ENCODE results near the gene KIAA2012.

- TF ChIP-seq, protein P1, sequence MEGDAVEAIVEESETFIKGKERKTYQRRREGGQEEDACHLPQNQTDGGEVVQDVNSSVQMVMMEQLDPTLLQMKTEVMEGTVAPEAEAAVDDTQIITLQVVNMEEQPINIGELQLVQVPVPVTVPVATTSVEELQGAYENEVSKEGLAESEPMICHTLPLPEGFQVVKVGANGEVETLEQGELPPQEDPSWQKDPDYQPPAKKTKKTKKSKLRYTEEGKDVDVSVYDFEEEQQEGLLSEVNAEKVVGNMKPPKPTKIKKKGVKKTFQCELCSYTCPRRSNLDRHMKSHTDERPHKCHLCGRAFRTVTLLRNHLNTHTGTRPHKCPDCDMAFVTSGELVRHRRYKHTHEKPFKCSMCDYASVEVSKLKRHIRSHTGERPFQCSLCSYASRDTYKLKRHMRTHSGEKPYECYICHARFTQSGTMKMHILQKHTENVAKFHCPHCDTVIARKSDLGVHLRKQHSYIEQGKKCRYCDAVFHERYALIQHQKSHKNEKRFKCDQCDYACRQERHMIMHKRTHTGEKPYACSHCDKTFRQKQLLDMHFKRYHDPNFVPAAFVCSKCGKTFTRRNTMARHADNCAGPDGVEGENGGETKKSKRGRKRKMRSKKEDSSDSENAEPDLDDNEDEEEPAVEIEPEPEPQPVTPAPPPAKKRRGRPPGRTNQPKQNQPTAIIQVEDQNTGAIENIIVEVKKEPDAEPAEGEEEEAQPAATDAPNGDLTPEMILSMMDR (IDR thresholded peaks at IDR 0.05; ENCODE audit: insufficient read depth, low read depth, low read length): no peak
- TF ChIP-seq EZH2 (IDR thresholded peaks at IDR 0.05; ENCODE audit: insufficient read depth, low read length): no peak
These were observed 76.9 kb downstream of the KIAA2012 start for GRCh38 chr2:202149936-202150335.
